ENCODE results near the gene SYNPO2. TPM values are rescaled to one million over a fixed set of nuclear protein-coding genes. Genes with fewer than 3 reads are reported as not detected.

SYNPO2 gene
- total RNA-seq, 2 experiments from 2014 or later = 0.22 to 0.41 TPM

DNA sequence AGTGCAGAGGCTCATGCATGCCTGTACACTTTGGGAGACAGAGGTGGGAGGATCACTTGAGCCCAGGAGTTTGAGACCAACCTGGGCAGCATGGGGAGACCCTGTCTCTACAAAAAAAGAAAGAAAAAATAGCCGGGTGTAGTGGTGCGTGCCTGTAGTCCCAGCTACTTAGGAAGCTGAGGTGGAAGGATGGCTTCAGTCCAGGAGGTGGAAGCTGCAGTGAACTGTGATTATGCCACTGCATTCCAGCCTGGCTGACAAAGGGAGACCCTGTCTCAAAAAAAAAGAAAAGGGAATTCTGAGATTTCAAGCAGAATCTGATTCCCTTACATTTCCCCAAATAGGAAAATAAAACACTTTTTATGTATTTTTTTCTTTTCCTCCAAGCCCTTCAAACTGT lies 83.5 kb downstream of the SYNPO2 start:
- CTCF ChIA-PET = no interaction called here
- intact Hi-C loops (cut with DNase I, micrococcal nuclease) = no loop called here
- Mint-ChIP-seq H3K9me3 (no peaks in the 10 kb centered on the region), H3K27ac (no peak overlapping the region), H3K4me1 (ENCODE audit: low read depth) (peaks cover 6% of the 10 kb centered on the region), H3K4me3 (no peak overlapping the region), H3K27me3 (no peaks in the 10 kb centered on the region), H3K36me3 (ENCODE audit: low read depth) (no peaks in the 10 kb centered on the region)
- H3K9me3 ChIP-seq (ENCODE audit: control insufficient read depth in 1 of 2, insufficient read depth in 1 of 2, low read length in 2 of 2) = no peaks in the 10 kb centered on the region
- no peak overlapping the region for H3K27ac ChIP-seq (ENCODE audit: low read depth in 1 of 2, low read length in 2 of 2)
- TF ChIP-seq, protein P1, sequence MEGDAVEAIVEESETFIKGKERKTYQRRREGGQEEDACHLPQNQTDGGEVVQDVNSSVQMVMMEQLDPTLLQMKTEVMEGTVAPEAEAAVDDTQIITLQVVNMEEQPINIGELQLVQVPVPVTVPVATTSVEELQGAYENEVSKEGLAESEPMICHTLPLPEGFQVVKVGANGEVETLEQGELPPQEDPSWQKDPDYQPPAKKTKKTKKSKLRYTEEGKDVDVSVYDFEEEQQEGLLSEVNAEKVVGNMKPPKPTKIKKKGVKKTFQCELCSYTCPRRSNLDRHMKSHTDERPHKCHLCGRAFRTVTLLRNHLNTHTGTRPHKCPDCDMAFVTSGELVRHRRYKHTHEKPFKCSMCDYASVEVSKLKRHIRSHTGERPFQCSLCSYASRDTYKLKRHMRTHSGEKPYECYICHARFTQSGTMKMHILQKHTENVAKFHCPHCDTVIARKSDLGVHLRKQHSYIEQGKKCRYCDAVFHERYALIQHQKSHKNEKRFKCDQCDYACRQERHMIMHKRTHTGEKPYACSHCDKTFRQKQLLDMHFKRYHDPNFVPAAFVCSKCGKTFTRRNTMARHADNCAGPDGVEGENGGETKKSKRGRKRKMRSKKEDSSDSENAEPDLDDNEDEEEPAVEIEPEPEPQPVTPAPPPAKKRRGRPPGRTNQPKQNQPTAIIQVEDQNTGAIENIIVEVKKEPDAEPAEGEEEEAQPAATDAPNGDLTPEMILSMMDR (IDR thresholded peaks at IDR 0.05) = no peak
- DNase-seq (no peak), ATAC-seq (ENCODE audit: poor library complexity) (no peak)
- no peak overlapping the region for H3K4me3 ChIP-seq (ENCODE audit: low read length)
- no peaks in the 10 kb centered on the region for H3K36me3 ChIP-seq (ENCODE audit: insufficient read depth, low read length)
- peaks cover 6% of the 10 kb centered on the region for H3K4me1 ChIP-seq (ENCODE audit: insufficient read depth, low read length)
- no peaks in the 10 kb centered on the region for H3K27me3 ChIP-seq (ENCODE audit: control insufficient read depth in 1 of 2, insufficient read depth in 2 of 2, low read length in 2 of 2)
- POLR2A ChIA-PET = no interaction called here

GRCh38 chr4:118973295-118973694 lies 84.6 kb downstream of the SYNPO2 start:
- H3K4me1 ChIP-seq (ENCODE audit: insufficient read depth, low read length) = peaks cover under 1% of the 10 kb centered on the region
- CTCF ChIA-PET = no interaction called here
- ATAC-seq (ENCODE audit: poor library complexity) = no peak

GRCh38 chr4:118974758-118975157 lies 86.1 kb downstream of the SYNPO2 start:
- intact Hi-C loops (cut with DNase I, micrococcal nuclease) = no loop called here
- CTCF ChIA-PET = no interaction called here
- H3K27me3 ChIP-seq (ENCODE audit: control insufficient read depth in 1 of 2, insufficient read depth in 2 of 2, low read length in 2 of 2) = no peaks in the 10 kb centered on the region
- no peaks in the 10 kb centered on the region for H3K4me1 ChIP-seq (ENCODE audit: insufficient read depth, low read length)
- H3K4me3 ChIP-seq (ENCODE audit: low read length) = no peak overlapping the region
- Mint-ChIP-seq H3K4me3 (no peak overlapping the region), H3K27me3 (no peaks in the 10 kb centered on the region), H3K27ac (no peak overlapping the region), H3K9me3 (no peaks in the 10 kb centered on the region), H3K4me1 (ENCODE audit: low read depth) (no peaks in the 10 kb centered on the region), H3K36me3 (ENCODE audit: low read depth) (no peaks in the 10 kb centered on the region)
- TF ChIP-seq, protein P1 (IDR thresholded peaks at IDR 0.05) = no peak
- no peaks in the 10 kb centered on the region for H3K36me3 ChIP-seq (ENCODE audit: insufficient read depth, low read length)
- DNase-seq (no peak), ATAC-seq (ENCODE audit: poor library complexity) (no peak)
- H3K9me3 ChIP-seq (ENCODE audit: control insufficient read depth in 1 of 2, insufficient read depth in 1 of 2, low read length in 2 of 2) = no peaks in the 10 kb centered on the region
- POLR2A ChIA-PET = no interaction called here
- H3K27ac ChIP-seq (ENCODE audit: low read depth in 1 of 2, low read length in 2 of 2) = no peak overlapping the region

More at GRCh38 chr4:118973295-118973694, 84.6 kb downstream of the SYNPO2 start:
- no peaks in the 10 kb centered on the region for H3K9me3 ChIP-seq (ENCODE audit: control insufficient read depth in 1 of 2, insufficient read depth in 1 of 2, low read length in 2 of 2)
- no peak for DNase-seq
- TF ChIP-seq, protein P1 (IDR thresholded peaks at IDR 0.05) = no peak
- POLR2A ChIA-PET = no interaction called here
- no peak overlapping the region for H3K27ac Mint-ChIP-seq
- H3K36me3 Mint-ChIP-seq (ENCODE audit: low read depth) = no peaks in the 10 kb centered on the region
- H3K4me1 Mint-ChIP-seq (ENCODE audit: low read depth) = peaks cover under 1% of the 10 kb centered on the region
- H3K4me3 Mint-ChIP-seq = no peak overlapping the region
- no peaks in the 10 kb centered on the region for H3K27me3 Mint-ChIP-seq
- no peaks in the 10 kb centered on the region for H3K27me3 ChIP-seq (ENCODE audit: control insufficient read depth in 1 of 2, insufficient read depth in 2 of 2, low read length in 2 of 2)
- no peak overlapping the region for H3K4me3 ChIP-seq (ENCODE audit: low read length)
- intact Hi-C loops (cut with DNase I, micrococcal nuclease) = no loop called here
- no peaks in the 10 kb centered on the region for H3K36me3 ChIP-seq (ENCODE audit: insufficient read depth, low read length)
- no peak overlapping the region for H3K27ac ChIP-seq (ENCODE audit: low read depth in 1 of 2, low read length in 2 of 2)
- no peaks in the 10 kb centered on the region for H3K9me3 Mint-ChIP-seq
